Fibroblast of skin of left biceps (primary cell): ENCODE measurements around the gene LIX1L.
"Not testable (repeated sequence)": the region's sequence is repeated elsewhere in the genome, so short reads cannot be mapped to it uniquely, and the experiment has no call there.

Experiments
- DNase-seq, 2 experiments: peaks; one replicate each; pipeline ENCODE4 v3.0.0-alpha.2; 2013; ENCODE audit warnings: low read depth in 2 of 2

LIX1L gene

DNA sequence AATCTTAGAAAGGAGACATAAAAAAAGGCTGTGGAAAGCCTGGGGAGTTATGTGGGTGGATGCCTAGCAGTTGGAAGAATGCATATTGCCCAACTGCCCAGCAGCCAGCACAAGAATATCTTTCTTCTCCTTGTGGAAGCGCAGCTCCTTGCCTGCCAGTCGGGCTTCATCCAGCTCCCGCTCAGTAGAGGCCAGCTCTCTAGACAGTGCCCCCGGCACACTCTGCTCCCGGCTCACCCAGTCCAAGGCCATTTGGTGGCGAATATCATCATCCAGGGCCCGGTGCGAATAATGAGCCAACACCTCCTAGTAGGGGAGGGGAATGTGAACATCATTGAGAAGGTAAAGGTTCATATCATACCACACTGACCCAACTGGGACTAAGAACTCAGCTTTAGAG, 21.6 kb downstream of the LIX1L start:
- DNase-seq = no peak

- no peak for DNase-seq
These were observed 22.1 kb downstream of the LIX1L start for GRCh38 chr1:145935708-145936107.

- DNase-seq = not testable (repeated sequence)
These were observed 25.3 kb downstream of the LIX1L start for GRCh38 chr1:145932522-145933009.

DNA sequence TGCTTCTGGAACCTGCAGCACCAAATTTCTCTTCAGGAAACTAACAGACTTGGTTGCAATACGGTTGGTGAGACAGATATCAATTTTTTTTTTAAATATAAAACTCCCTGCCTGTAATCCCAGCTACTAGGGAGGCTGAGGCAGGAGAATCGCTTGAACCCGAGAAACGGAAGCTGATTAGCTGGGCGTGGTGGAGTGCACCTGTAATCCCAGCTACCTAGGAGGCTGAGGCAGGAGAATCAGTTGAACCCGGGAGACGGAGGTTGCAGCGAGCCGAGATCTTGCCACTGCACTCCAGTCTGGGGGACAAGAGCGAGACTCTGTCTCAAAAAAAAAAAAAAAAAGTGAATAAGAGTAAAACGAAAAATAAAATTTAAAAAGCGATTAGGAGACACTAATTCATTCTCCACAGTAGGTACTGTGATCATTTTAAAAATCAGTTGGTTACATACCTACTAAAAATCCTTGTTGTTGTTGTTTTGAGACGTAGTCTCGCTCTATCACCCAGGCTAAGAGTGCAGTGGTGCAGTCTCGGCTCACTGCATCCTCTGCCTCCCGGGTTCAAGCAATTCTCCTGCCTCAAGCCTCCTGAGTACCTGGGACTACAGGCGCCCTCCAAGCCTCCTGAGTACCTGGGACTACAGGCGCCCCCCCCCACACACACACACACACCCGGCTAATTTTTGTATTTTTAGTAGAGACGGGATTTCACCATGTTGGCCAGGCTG, 29.7 kb downstream of the LIX1L start:
- DNase-seq = no peak

- DNase-seq = peak; percentile 95
These were observed 30.5 kb downstream of the LIX1L start, which contains the start of gene RBM8A for GRCh38 chr1:145927063-145927886. TSS of gene RBM8A (minus strand) at chr1:145927484. CDS start at chr1:145927426, 58 bp downstream.

GRCh38 chr1:145926686-145927062, 31.1 kb downstream of the LIX1L start:
- no peak for DNase-seq

GRCh38 chr1:145922266-145922665, 35.6 kb downstream of the LIX1L start:
- no peak for DNase-seq

DNA sequence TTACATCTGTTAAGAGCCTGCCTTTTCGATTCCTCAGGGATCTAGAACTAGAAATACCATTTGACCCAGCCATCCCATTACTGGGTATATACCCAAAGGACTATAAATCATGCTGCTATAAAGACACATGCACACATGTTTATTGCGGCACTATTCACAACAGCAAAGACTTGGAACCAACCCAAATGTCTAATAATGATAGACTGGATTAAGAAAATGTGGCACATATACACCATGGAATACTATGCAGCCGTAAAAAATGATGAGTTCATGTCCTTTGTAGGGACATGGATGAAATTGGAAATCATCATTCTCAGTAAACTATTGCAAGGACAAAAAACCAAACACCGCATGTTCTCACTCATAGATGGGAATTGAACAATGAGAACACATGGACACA, 37.5 kb downstream of the LIX1L start:
- DNase-seq = not testable (repeated sequence)

DNA sequence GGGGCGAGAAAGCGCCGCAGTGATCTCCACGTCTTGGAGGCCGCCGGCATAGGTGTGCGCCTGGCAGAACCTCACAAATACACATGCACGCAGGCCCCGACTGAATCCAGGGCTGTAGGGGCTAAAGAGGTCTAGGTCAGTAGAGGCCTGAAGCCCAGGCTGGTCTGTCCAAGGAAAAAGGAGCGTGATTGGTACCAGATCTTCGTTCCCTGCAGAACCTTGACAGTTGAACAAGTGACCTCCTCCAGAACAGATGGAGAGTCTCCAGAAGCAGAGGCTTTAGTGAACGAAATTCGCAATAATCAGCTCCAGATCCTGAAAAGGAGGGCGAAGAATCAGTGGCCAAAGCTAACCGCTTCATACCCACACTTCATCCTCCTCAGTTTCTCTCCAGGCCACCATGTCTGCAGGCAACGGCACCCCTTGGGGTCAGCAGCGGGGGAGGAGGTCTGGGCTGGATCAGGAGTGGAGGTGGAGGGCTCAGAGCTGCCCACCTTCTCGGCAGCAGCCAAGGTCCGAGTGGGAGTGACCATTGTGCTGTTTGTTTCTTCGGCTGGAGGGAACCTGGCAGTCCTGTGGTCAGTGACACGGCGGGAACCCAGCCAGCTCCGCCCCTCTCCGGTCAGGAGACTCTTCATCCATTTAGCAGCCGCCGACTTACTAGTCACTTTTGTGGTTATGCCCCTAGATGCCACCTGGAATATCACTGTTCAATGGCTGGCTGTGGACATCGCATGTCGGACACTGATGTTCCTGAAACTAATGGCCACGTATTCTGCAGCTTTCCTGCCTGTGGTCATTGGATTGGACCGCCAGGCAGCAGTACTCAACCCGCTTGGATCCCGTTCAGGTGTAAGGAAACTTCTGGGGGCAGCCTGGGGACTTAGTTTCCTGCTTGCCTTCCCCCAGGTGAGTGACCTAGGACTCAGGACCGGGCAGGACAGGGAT, 38.6 kb downstream of the LIX1L start:
- DNase-seq = no peak

GRCh38 chr1:145918144-145918991, 39.4 kb downstream of the LIX1L start, which contains the start of gene PEX11B:
TSS of gene PEX11B (minus strand) at chr1:145918717. CDS start at chr1:145918688, 29 bp downstream.
- DNase-seq = peak; percentile 70

DNA sequence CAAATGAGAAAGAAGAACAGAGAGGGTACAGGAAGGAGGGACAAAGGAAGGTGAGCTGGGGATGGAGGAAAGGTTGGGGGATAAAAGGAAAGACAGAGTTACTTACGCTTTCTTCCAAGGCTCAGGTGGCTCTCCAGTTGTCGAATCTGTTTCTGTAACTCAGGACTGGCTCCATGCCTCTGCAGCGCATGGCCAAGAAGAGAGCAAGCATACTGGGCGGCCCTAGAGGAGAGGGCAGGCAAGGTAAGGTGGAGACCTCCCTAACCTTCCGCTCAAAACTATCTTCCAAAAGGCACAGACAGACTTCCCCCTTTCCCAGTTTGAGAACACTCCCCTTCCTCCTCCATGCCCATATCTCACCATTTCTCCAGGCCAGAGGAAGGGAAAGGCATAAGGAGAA, 40.2 kb downstream of the LIX1L start:
- no peak for DNase-seq

- DNase-seq = no peak
These were observed 41.1 kb downstream of the LIX1L start for GRCh38 chr1:145916745-145917144.

DNA sequence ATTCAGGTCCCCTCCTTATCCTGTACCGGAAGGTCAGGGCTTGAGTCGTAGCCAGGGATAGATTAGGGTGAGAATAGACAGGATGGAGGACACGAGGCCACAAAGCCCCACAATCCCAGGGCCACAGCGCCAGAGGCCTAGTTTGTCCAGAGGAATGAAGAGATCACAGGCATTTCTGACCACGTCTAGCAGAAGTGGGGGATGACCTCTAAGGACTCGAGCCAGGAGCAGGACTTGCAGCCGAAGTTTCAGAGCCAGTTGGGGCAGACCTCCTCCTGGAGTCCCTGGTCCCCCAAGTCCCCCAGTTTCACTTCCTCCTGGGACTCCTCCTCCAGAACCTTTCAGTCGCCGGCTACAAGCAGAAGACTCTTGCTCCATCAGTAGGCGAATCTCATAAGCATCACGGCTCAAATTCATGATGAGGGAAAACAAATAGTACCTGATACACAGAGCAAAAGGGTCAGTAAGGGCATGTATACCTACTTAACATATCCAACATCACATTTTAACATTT, 45.6 kb downstream of the LIX1L start:
- no peak for DNase-seq

- DNase-seq = peak; percentile 27 to 38
These were observed 49.2 kb downstream of the LIX1L start for GRCh38 chr1:145908653-145909052.

DNA sequence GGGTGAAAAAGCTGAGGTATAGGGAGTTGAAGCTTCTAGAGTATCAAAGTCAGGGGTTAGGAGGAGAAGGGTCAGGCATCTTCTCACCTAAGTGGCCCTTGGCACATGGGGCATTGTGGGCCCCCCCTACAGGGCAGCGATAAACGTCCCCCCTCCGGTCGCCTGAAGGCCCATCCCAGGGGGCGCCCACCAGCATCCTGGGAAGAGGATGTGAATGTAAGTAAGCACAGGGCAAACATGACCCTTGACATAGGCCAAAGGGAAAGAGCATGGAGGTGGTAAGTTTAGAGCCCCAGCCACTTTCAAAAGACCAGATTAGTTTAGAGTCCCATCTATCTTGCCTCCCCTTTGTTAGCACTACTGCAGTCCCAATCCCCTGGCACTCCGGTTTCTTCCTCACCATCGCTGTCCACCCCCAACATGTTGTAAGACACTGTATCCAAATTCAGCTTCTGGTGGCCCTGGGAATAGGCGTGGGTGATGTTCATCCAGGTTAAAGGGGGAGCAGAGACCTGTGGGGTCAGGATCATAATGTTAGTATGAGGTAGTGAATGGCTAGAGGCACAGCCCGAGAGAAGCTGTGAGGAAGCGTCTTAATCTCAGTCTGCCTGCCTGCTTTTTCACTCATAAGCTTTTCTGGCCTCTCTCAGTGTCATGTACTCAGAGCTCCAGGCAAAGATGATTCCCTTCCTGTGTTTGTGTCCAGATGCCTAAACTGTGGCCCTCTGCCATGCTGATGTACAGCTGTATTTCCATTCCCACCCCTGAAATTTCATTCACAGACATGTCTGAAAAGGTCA, 50.7 kb downstream of the LIX1L start:
- no peak for DNase-seq

DNA sequence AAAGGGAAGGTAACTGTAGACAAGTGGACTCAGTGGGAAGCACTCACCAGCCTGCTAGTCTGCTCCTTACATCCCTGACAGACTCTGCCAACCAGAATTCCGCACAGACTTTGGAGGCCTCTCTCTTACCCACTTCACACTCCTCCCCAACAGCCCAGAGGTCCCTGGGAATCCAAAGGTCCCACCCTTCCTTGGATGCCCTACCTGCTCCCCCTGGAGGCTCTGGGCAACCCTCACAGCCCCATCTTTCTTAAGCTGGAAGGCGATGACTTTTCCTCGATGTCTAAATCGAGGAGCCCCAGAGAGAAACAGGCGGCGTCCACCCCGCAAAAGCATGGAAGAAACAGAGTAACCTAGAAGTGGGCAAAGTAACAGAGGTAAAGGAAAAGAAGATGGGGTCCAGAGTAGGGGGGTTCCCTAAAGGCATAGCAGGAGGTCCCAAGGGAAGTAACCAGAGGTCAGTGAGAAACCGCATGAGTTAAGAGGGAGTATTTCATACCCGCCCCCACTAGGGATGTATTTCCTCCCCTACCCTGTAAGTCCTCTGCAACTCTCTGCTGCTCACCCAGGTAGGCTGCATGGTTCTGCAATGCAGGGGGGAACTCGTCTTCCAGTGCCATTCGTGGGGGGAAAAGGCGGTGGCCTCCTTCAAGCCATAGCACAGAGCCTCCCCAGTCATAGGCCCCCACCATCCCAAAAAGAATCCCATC, 56.4 kb downstream of the LIX1L start:
- no peak for DNase-seq

GRCh38 chr1:145898756-145899155, 59.1 kb downstream of the LIX1L start:
- no peak for DNase-seq

DNA sequence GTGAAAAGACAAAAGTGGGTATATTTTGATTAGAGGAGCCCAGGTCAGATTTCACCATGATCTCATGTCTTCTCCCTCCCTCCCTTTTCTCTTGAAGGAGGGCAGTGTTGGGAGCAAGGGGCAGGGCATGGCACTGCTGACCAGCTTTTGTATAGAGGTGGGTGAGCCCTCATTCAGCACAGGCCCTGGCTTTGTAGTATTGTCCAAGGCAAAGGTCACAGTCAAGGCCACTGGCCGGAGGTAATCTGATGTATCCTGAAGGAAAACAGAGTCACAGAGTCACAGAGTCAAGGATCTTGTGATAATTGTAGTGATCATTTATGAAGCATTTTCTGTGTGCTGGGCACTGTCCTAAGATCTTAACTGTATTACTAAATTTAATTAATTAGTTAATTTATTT, 59.8 kb downstream of the LIX1L start:
- DNase-seq = no peak

- no peak for DNase-seq
These were observed 62.3 kb downstream of the LIX1L start for GRCh38 chr1:145895471-145895870.
